Omental fat pad (tissue), 4 donors: ENCODE results near the gene NRROS. TPM values are rescaled to one million over a fixed set of nuclear protein-coding genes. Genes with fewer than 3 reads are reported as not detected.

Experiments
- ATAC-seq: fragments of 150-250 bp; one replicate; pipeline ENCODE4 v1.9.1; 2016; ENCODE audit warnings: mild to moderate bottlenecking, moderate library complexity; ENCODE audit not compliant: low FRiP score
- DNase-seq: peaks from one replicate; pipeline ENCODE4 v3.0.0-alpha.2; 2019; ENCODE audit warnings: low spot score
- CTCF ChIP-seq, 3 donors: fragments of 450-650 bp; IDR thresholded peaks; one replicate each; pipeline ENCODE4 v1.5.1; 2016 to 2017; ENCODE audit warnings: antibody characterized with exemption in 3 of 3, mild to moderate bottlenecking in 3 of 3, moderate library complexity in 2 of 3
- total RNA-seq, 4 donors: library from RNA; depleted of rRNA; stranded (reverse); fragments of >200 nt; gene quantifications; one replicate each; pipeline ENCODE4 v1.1.0, GENCODE V29; 2016

Gene NRROS
- total RNA-seq, 4 donors from 2014 or later = 4.3 to 21.0 (median 19.4) TPM

GRCh38 chr3:196646666-196647216, 7.2 kb downstream of the NRROS start:
- no peak for TF ChIP-seq CTCF (IDR thresholded peaks at IDR 0.05)
- ATAC-seq (no peak), DNase-seq (no peak)

GRCh38 chr3:196650740-196651311, 11.3 kb downstream of the NRROS start:
- ATAC-seq (peak; percentile 96), DNase-seq (no peak)
- TF ChIP-seq CTCF (IDR thresholded peaks at IDR 0.05) = no peak

GRCh38 chr3:196651819-196652218, 12.3 kb downstream of the NRROS start:
- no peak for DNase-seq
- no peak for ATAC-seq
- no peak for TF ChIP-seq CTCF (IDR thresholded peaks at IDR 0.05)

- ATAC-seq (no peak), DNase-seq (no peak)
- no peak for TF ChIP-seq CTCF (IDR thresholded peaks at IDR 0.05)
These were observed 13.7 kb downstream of the NRROS start for GRCh38 chr3:196652961-196653795.

GRCh38 chr3:196654006-196654734, 14.7 kb downstream of the NRROS start:
- TF ChIP-seq CTCF (IDR thresholded peaks at IDR 0.05) = no peak
- DNase-seq = no peak
- ATAC-seq = no peak

GRCh38 chr3:196654735-196655090, 15.2 kb downstream of the NRROS start:
- no peak for TF ChIP-seq CTCF (IDR thresholded peaks at IDR 0.05)
- no peak for ATAC-seq
- DNase-seq = no peak
